IMR-90 (cell line): ENCODE data around the gene BRAF.

Experiments
- BHLHE40 ChIP-seq: fragments of 150-350 bp; IDR thresholded peaks from 2 replicates; pipeline ENCODE4 v1.6.1; 2016; ENCODE audit warnings: mild to moderate bottlenecking, low read depth, low read length
- FOS ChIP-seq: fragments of 150-350 bp; IDR thresholded peaks from 2 replicates; pipeline ENCODE4 v1.6.1; 2016; ENCODE audit warnings: low read depth, low read length
- MAZ ChIP-seq: IDR thresholded peaks from 2 replicates; pipeline ENCODE4 v1.6.1; 2012; ENCODE audit warnings: low read depth, mild to moderate bottlenecking, low read length, improper control_type of control experiment, moderate library complexity, borderline replicate concordance
- POLR2A ChIP-seq: IDR thresholded peaks from 2 replicates; pipeline ENCODE4 v1.6.1; 2012; ENCODE audit warnings: mild to moderate bottlenecking, low read depth, low read length
- RFX5 ChIP-seq: IDR thresholded peaks from 2 replicates; pipeline ENCODE4 v1.8.0; 2012; ENCODE audit warnings: low read depth, mild to moderate bottlenecking, low read length, moderate library complexity
- SMC3 ChIP-seq: fragments of 150-350 bp; IDR thresholded peaks from 2 replicates; pipeline ENCODE4 v1.6.1; 2016; ENCODE audit warnings: low read depth, mild to moderate bottlenecking, antibody characterized with exemption, low read length, moderate library complexity
- TF ChIP-seq, protein P1 (sequence below): conservative IDR thresholded peaks from 2 replicates; pipeline ENCODE4 v1.5.1; 2012; ENCODE audit warnings: mild to moderate bottlenecking, low read depth, low read length, improper control_type of control experiment
- TF ChIP-seq, protein P2 (sequence below): fragments of 150-350 bp; IDR thresholded peaks from 2 replicates; pipeline ENCODE4 v1.6.1; 2017; ENCODE audit warnings: mild to moderate bottlenecking, antibody characterized with exemption, low read length, low read depth

DNA sequence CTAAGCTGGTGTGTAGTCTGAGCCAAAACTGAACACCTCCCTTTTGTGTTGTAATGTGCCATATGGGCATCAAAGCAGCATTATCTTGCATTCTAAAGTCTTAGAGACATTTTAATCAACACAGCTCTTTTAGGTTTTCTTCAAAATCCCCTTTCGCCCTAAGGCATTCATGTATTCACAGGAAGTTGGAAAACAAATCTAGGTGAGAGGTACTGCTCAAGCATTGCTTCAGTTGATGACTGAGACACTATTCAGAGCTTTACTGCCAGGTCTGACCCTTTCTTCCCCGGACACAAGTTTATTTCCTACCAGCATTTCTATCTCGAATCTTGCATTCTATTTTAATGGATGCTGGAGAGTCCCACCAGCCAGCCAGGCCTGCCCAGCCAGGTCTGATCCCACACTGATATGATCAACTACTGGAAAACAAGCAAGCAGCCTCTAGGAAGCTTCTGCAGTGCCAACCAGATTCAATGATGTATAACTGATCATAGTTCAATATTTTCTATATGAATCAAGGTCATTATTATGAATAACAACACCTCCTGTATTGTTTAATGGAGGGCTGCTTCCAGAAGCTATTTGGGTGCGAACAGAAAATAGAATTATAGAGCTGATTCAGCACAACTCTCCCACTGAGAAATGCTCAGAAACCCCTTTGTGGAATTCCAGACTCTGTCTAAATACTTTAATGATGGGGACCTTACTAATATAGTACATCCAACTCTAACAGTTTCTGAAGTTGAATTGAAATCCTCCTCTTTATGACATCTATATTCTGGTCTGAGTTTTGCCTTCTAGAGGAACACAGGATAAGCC is 4.0 kb upstream of the BRAF start:
- TF ChIP-seq SMC3 (no peak), POLR2A (no peak), MAZ (no peak), FOS (no peak), RFX5 (no peak), BHLHE40 (no peak)
- TF ChIP-seq, protein P1, sequence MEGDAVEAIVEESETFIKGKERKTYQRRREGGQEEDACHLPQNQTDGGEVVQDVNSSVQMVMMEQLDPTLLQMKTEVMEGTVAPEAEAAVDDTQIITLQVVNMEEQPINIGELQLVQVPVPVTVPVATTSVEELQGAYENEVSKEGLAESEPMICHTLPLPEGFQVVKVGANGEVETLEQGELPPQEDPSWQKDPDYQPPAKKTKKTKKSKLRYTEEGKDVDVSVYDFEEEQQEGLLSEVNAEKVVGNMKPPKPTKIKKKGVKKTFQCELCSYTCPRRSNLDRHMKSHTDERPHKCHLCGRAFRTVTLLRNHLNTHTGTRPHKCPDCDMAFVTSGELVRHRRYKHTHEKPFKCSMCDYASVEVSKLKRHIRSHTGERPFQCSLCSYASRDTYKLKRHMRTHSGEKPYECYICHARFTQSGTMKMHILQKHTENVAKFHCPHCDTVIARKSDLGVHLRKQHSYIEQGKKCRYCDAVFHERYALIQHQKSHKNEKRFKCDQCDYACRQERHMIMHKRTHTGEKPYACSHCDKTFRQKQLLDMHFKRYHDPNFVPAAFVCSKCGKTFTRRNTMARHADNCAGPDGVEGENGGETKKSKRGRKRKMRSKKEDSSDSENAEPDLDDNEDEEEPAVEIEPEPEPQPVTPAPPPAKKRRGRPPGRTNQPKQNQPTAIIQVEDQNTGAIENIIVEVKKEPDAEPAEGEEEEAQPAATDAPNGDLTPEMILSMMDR: no peak
- TF ChIP-seq, protein P2, sequence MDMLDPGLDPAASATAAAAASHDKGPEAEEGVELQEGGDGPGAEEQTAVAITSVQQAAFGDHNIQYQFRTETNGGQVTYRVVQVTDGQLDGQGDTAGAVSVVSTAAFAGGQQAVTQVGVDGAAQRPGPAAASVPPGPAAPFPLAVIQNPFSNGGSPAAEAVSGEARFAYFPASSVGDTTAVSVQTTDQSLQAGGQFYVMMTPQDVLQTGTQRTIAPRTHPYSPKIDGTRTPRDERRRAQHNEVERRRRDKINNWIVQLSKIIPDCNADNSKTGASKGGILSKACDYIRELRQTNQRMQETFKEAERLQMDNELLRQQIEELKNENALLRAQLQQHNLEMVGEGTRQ: no peak
